ENCODE results near the gene C5orf52. TPM values are rescaled to one million over a fixed set of nuclear protein-coding genes. Genes with fewer than 3 reads are reported as not detected.

C5orf52 gene
- total RNA-seq, 1 experiment from 2014 or later = not detected

DNA sequence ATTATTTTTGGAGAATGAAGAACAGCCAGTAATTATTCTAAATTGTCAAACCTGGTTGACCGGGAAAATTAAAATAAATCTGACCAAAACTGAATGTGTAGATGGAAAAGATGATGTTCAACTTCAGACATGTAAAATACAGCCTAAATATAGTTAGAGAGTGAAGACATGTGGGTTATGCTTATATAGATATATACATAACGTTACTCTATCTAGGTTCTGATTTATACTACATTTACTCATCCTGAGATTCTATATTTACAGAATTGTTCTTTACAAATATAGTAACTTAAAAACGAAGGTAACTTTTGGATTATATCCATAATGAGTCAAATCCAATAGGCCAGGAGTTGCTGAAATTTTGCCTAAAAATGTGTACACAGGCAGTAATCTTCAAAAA, 39.1 kb downstream of the C5orf52 start:
- Histone ChIP-seq H3K79me1 (ENCODE audit: insufficient read depth, low read depth, low read length, poor library complexity, severe bottlenecking) (no peaks in the 10 kb centered on the region), H3K18ac (ENCODE audit: insufficient read length, low read depth, low read length) (no peak overlapping the region), H3K14ac (ENCODE audit: insufficient read depth, low read length) (no peak overlapping the region), H3K27ac (ENCODE audit: insufficient read length, low read depth, low read length) (no peak overlapping the region), H2BK12ac (ENCODE audit: insufficient read length, low read depth, low read length) (no peak overlapping the region), H3K56ac (ENCODE audit: insufficient read length, low read depth, low read length) (no peak overlapping the region), H2AFZ (ENCODE audit: low read length) (no peak overlapping the region), H3K23ac (ENCODE audit: insufficient read length, low read depth, low read length) (no peak overlapping the region), H2AK5ac (ENCODE audit: insufficient read length, low read length) (no peak overlapping the region), H3K23me2 (ENCODE audit: insufficient read length, low read depth, low read length, poor library complexity, severe bottlenecking) (no peaks in the 10 kb centered on the region), H3K4me1 (ENCODE audit: insufficient read depth, low read length) (no peaks in the 10 kb centered on the region), H3K9me3 (ENCODE audit: control insufficient read depth, low read depth, low read length) (no peaks in the 10 kb centered on the region), H3K4ac (ENCODE audit: low read depth, low read length) (no peak overlapping the region), H3K27me3 (ENCODE audit: insufficient read depth, low read length) (no peaks in the 10 kb centered on the region), H3K9ac (ENCODE audit: extremely low read depth, insufficient read length, low read length) (no peak overlapping the region), H4K5ac (ENCODE audit: insufficient read length, low read depth, low read length) (no peak overlapping the region), H4K8ac (replicated peaks; ENCODE audit: insufficient read length, low read depth, low read length) (no peak overlapping the region), H3K79me2 (ENCODE audit: insufficient read depth, low read length) (no peaks in the 10 kb centered on the region), H2BK5ac (ENCODE audit: insufficient read length, low read length) (no peak overlapping the region), H2BK20ac (ENCODE audit: low read depth, low read length, poor library complexity, severe bottlenecking) (no peak overlapping the region), H4K91ac (ENCODE audit: insufficient read length, low read depth, low read length) (no peak overlapping the region), H3K4me2 (ENCODE audit: insufficient read depth, insufficient read length, low read length) (no peak overlapping the region), H4K20me1 (ENCODE audit: control insufficient read depth, insufficient read depth, insufficient read length) (no peaks in the 10 kb centered on the region), H2BK120ac (ENCODE audit: low read depth, low read length, poor library complexity, severe bottlenecking) (no peak overlapping the region), H2BK15ac (ENCODE audit: low read depth, low read length) (no peak overlapping the region), H3T11ph (ENCODE audit: low read length) (no peak overlapping the region)
- H3K9me3 Mint-ChIP-seq = no peaks in the 10 kb centered on the region
- no peak for TF ChIP-seq CTCF (conservative IDR thresholded peaks at IDR 0.05)
- H3K4me3 Mint-ChIP-seq = no peak overlapping the region
- H3K27ac Mint-ChIP-seq = no peak overlapping the region
- H3K4me1 Mint-ChIP-seq = no peaks in the 10 kb centered on the region
- no peak for DNase-seq
- no peaks in the 10 kb centered on the region for H3K36me3 Mint-ChIP-seq (ENCODE audit: insufficient read depth in 1 of 3, low read depth in 3 of 3)
- WGBS (ENCODE audit: extremely low coverage, insufficient read length, low lambda C conversion rate) = no CpG with 5 or more reads among the region's 3 CpGs
- H3K27me3 Mint-ChIP-seq (ENCODE audit: low read depth) = no peaks in the 10 kb centered on the region; the same call in 1 of the 2 replicates

Measured in H9 (cell line).